BE2C (cell line): ENCODE data around the gene ACIN1.

ENCODE experiments used
- DNase-seq: peaks from one replicate; pipeline ENCODE4 v3.0.0-alpha.2; 2020
- H3K27me3 ChIP-seq: fragments of 250-450 bp; sonication (Bioruptor Pico); 2 replicates; pipeline ENCODE4 v1.5.1; 2020; ENCODE audit warnings: mild to moderate bottlenecking
- H3K36me3 ChIP-seq: fragments of 250-450 bp; sonication (Bioruptor Pico); 2 replicates; pipeline ENCODE4 v1.5.1; 2020; ENCODE audit warnings: mild to moderate bottlenecking
- H3K4me1 ChIP-seq: fragments of 250-450 bp; sonication (Bioruptor Pico); 2 replicates; pipeline ENCODE4 v1.5.1; 2020
- H3K4me3 ChIP-seq: 2 replicates; pipeline ENCODE4 v1.5.1; 2011; ENCODE audit warnings: low read depth, low read length
- H3K9me3 ChIP-seq: fragments of 250-450 bp; sonication (Bioruptor Pico); 2 replicates; pipeline ENCODE4 v1.5.1; 2020
- TF ChIP-seq, protein P1 (sequence below): IDR thresholded peaks from 2 replicates; pipeline ENCODE4 v1.5.1; 2012; ENCODE audit warnings: mild to moderate bottlenecking, low read depth, low read length

Gene ACIN1

DNA sequence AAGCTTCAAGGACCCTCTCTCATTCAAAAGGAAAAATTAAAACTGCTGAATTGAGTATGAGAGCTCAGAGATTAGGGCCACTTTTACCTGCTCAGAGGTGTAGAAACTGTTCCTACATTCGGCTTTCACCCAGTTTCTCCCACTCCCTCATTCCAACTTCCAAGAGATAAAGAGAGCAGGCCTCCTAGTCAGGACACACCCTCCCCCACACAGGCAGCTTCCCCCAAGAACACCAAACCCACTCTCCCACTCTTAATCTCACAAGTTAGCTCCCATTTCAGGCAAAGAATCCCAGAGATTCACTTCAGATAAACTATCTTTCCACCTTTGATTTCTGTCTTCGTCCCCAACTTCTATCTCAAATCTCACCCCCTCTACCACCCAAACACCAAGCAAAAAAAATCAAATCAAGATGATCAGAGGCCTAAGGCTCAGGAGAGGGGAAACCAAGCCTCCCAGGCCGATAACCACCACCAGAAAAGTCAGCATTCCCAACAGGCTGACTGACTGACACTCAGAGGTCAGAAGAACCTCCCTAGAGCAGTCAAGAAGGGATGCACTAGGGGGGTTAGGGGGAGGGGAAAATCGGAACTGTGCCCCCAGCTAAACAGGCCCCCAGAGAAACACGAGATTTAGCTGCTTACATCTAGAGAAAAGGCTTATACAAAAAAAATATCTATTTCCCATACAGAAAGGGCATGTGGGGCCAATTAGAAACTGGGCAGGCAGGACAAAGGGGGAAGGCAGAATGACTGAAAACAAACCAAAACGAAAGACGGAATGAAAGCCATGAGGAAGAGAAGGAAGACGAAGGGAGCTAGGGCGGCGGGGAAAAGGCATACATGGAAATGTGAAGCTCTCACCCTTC, 24.4 kb downstream of the ACIN1 start:
- Histone ChIP-seq H3K36me3 (peaks cover 57% of the 10 kb centered on the region), H3K4me3 (peak overlapping the region; percentile 99), H3K4me1 (peaks cover 23% of the 10 kb centered on the region), H3K27me3 (no peaks in the 10 kb centered on the region), H3K9me3 (no peaks in the 10 kb centered on the region)
- no peak for DNase-seq
- TF ChIP-seq, protein P1, sequence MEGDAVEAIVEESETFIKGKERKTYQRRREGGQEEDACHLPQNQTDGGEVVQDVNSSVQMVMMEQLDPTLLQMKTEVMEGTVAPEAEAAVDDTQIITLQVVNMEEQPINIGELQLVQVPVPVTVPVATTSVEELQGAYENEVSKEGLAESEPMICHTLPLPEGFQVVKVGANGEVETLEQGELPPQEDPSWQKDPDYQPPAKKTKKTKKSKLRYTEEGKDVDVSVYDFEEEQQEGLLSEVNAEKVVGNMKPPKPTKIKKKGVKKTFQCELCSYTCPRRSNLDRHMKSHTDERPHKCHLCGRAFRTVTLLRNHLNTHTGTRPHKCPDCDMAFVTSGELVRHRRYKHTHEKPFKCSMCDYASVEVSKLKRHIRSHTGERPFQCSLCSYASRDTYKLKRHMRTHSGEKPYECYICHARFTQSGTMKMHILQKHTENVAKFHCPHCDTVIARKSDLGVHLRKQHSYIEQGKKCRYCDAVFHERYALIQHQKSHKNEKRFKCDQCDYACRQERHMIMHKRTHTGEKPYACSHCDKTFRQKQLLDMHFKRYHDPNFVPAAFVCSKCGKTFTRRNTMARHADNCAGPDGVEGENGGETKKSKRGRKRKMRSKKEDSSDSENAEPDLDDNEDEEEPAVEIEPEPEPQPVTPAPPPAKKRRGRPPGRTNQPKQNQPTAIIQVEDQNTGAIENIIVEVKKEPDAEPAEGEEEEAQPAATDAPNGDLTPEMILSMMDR: no peak

DNA sequence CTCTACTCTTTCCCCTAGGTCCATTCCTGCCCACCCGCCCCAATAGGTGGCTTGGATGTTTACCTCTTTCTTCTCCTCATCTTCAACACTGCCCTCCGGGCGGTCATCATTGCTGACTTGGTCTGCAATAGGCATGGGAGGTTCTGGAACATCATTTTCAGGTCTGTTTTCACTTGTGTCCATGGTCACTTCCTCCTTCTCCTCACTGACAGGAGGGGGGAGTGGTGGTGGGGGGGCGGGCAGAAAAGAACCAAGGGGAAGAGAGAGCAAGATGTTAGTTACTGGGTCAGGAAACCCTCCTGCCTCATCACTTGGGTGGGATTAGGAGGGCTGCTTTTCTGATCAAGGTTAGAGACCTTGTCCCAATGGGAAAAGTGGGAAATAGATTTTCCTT, 25.5 kb downstream of the ACIN1 start:
- Histone ChIP-seq H3K9me3 (no peaks in the 10 kb centered on the region), H3K36me3 (peaks cover 61% of the 10 kb centered on the region), H3K4me1 (peaks cover 23% of the 10 kb centered on the region), H3K4me3 (peak overlapping the region; percentile 12; the same call in 1 of the 2 replicates), H3K27me3 (no peaks in the 10 kb centered on the region)
- TF ChIP-seq, protein P1: no peak
- no peak for DNase-seq

DNA sequence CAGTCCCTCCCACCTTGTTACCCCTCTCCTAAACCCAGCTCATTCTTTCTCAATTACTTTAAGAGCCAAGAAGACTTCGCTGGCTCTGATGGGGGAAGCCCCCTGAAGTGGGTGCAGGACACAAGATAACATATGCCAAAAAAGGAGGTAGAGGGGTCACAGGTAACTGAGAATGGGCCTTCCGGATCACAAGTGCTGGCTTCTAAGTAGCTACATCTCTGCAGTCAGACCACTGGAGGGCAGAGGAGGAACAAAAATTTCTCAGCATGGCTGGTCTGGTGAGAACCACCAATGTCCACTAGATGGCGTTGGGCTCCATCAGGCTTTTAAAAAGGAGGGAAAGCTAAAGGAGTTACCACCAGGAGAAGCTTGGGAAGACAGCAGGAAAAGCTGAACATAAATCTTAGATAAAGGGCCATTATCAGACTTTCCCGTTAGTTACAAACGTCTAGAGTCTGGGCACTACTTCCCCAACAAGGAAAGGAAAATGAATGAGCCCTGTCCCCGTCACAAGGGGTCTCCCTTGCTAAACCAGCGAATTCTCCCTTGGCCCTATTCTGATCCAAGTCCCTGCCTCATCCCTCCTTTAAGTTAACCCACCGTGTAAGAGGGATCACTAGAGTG, 26.0 kb downstream of the ACIN1 start:
- peaks cover 23% of the 10 kb centered on the region for H3K4me1 ChIP-seq
- DNase-seq: peak; percentile 84
- no peaks in the 10 kb centered on the region for H3K9me3 ChIP-seq
- TF ChIP-seq, protein P1: peak; percentile 100
- H3K36me3 ChIP-seq: peaks cover 63% of the 10 kb centered on the region
- no peaks in the 10 kb centered on the region for H3K27me3 ChIP-seq
- H3K4me3 ChIP-seq: peak overlapping the region; percentile 23

DNA sequence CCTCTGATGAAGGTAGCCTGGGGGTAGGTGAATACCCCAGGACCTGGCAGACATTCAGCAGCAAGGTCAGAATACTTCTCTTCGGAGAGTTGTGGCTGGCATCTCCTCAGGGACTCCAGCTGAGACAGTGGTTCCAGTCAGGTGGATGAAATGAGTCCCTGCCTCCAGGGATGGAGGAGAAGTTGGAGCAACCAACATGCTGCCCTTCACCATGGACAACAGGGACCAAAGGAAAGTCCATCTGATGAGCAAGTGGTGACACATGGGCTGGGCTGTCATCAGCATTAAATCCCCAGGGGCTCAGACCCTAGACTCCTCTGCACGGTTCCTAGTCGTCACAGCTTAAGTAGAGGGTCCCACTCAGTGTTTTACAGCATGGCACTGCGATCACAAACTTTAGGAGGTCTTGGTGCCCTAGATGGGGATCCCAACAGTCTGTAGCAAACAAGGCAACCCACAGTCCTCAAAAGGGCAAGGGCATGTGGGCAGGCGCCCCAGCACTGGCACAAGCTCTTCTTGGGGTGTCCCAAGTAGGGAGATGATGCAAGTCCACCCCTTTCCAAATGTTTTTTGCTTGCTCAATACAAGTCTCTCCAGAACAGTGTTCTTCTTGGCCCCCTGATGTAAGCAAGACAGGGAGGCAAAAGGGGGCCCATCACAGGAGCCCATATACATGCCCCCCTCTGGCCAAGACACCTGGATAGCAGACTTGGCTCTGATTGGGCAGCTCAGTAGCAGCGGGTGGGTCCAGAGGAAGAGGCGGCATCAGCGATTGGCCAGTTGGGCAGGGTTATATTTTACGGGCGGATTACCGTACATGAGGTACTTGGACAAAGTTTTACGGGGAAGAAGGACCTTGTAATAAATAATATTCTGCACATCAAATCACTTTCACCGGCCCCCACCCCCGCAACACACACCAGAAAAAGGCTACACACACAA, 26.8 kb downstream of the ACIN1 start:
- H3K4me1 ChIP-seq: peaks cover 23% of the 10 kb centered on the region
- DNase-seq: no peak
- peak overlapping the region; percentile 23; the same call in 1 of the 2 replicates for H3K4me3 ChIP-seq
- H3K27me3 ChIP-seq: no peaks in the 10 kb centered on the region
- TF ChIP-seq, protein P1: no peak
- no peaks in the 10 kb centered on the region for H3K9me3 ChIP-seq
- peaks cover 68% of the 10 kb centered on the region for H3K36me3 ChIP-seq

DNA sequence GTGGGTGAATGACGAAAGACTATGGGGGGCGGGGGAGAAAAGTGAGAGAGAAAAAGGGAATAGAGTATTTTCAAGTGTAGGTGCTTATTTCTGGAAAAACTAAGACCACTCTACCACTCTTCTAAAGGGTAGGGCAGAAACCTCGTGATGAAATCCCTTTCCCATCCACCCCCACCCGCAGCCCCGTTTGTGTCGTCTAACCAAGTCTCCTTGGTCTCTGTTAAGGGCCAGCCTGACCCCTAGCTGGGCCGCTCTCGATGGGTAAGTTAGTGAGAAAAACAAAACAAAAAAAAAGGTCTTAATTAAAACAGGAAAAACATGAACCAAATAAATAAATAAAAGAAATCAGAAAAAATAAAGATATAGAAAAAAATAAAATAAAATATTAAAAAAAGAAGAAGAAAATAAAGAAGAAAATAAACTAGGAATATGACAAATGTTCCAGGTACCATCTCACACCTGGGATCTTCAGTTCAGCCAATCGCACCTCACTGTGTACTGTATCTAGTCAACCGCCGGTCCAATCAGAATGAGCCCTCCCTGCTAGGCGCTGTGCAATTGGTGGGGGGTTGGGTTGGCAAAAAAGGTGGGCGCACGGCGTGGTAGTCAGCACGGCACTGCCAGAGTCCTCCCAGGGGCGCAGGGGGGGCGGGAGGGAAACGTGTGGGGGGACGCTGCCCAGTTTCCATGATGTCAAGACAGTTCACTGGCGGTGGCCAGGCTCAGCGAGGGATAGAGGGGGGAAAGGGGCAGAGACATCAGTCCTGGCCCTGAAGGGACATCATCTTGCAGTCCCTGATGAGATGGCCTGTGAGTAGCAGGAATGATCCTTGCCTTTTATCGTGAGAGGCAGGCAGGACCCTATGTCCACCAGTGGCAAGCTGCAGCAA, 27.8 kb downstream of the ACIN1 start:
- Histone ChIP-seq H3K9me3 (no peaks in the 10 kb centered on the region), H3K36me3 (peaks cover 68% of the 10 kb centered on the region), H3K27me3 (no peaks in the 10 kb centered on the region), H3K4me1 (peaks cover 14% of the 10 kb centered on the region), H3K4me3 (no peak overlapping the region)
- TF ChIP-seq, protein P1: no peak
- no peak for DNase-seq
